ENCODE measurements around the gene SLC7A11. TPM values are rescaled to one million over a fixed set of nuclear protein-coding genes. Genes with fewer than 3 reads are reported as not detected.
"Not testable (repeated sequence)": the region's sequence is repeated elsewhere in the genome, so short reads cannot be mapped to it uniquely, and the experiment has no call there.

SLC7A11 gene
- total RNA-seq, 4 donors from 2014 or later, result under 0.01 to 0.30 (median 0.21) TPM

GRCh38 chr4:138218976-138219375 is 23.2 kb downstream of the SLC7A11 start:
- Histone ChIP-seq H3K9me3 (no peaks in the 10 kb centered on the region), H3K4me3 (no peak overlapping the region), H3K27me3 (no peaks in the 10 kb centered on the region), H3K4me1 (peaks cover 0 to 7% (median 3%) of the 10 kb centered on the region in 4 donors), H3K27ac (no peak overlapping the region), H3K36me3 (no peaks in the 10 kb centered on the region)
- TF ChIP-seq CTCF (IDR thresholded peaks at IDR 0.05) (no peak), POLR2A (IDR thresholded peaks at IDR 0.05) (no peak), EP300 (IDR thresholded peaks at IDR 0.05) (no peak)
- 78% methylated on average over 5 of the region's 5 CpGs for WGBS, 2 donors
- no peak for DNase-seq (ENCODE audit: low spot score in 2 of 2)

GRCh38 chr4:138217567-138217966 is 24.6 kb downstream of the SLC7A11 start:
- H3K4me1 ChIP-seq, result peaks cover 0 to 7% (median 3%) of the 10 kb centered on the region in 4 donors
- H3K27me3 ChIP-seq, result no peaks in the 10 kb centered on the region
- no peaks in the 10 kb centered on the region for H3K36me3 ChIP-seq
- H3K4me3 ChIP-seq, result no peak overlapping the region
- H3K27ac ChIP-seq, result no peak overlapping the region
- no peak for DNase-seq (ENCODE audit: low spot score in 2 of 2)
- TF ChIP-seq CTCF (IDR thresholded peaks at IDR 0.05) (no peak), POLR2A (IDR thresholded peaks at IDR 0.05) (no peak), EP300 (IDR thresholded peaks at IDR 0.05) (no peak)
- 40 to 52% methylated on average over 5 of the region's 5 CpGs for WGBS, 2 donors
- H3K9me3 ChIP-seq, result no peaks in the 10 kb centered on the region

- H3K9me3 ChIP-seq, result no peaks in the 10 kb centered on the region
- H3K4me1 ChIP-seq, result no peaks in the 10 kb centered on the region
- no peaks in the 10 kb centered on the region for H3K36me3 ChIP-seq
- H3K27me3 ChIP-seq, result no peaks in the 10 kb centered on the region
- WGBS, 2 donors, result 36 to 38% methylated on average over 4 of the region's 4 CpGs
- no peak for TF ChIP-seq POLR2A (IDR thresholded peaks at IDR 0.05)
- TF ChIP-seq CTCF (IDR thresholded peaks at IDR 0.05), result no peak
- TF ChIP-seq EP300 (IDR thresholded peaks at IDR 0.05), result no peak
- no peak for DNase-seq (ENCODE audit: low spot score in 2 of 2)
- H3K4me3 ChIP-seq, result no peak overlapping the region
- no peak overlapping the region for H3K27ac ChIP-seq
Observed at GRCh38 chr4:138216272-138216867, 25.8 kb downstream of the SLC7A11 start.

GRCh38 chr4:138210576-138210975 is 31.6 kb downstream of the SLC7A11 start:
- not testable (repeated sequence) for DNase-seq (ENCODE audit: low spot score in 2 of 2); H3K36me3 ChIP-seq; H3K27ac ChIP-seq; H3K4me3 ChIP-seq; H3K4me1 ChIP-seq; H3K9me3 ChIP-seq; H3K27me3 ChIP-seq
- 58 to 72% methylated on average over 2 of the region's 2 CpGs for WGBS, 2 donors

GRCh38 chr4:138209094-138209493 is 33.1 kb downstream of the SLC7A11 start:
- no peaks in the 10 kb centered on the region for H3K27me3 ChIP-seq
- no peak for DNase-seq (ENCODE audit: low spot score in 2 of 2)
- H3K27ac ChIP-seq, result no peak overlapping the region
- peaks cover 0 to 2% (median 0%) of the 10 kb centered on the region in 4 donors for H3K9me3 ChIP-seq
- WGBS, 2 donors, result 97 to 100% methylated on average over 1 of the region's 1 CpG
- H3K4me3 ChIP-seq, result no peak overlapping the region
- TF ChIP-seq CTCF (IDR thresholded peaks at IDR 0.05) (no peak), POLR2A (IDR thresholded peaks at IDR 0.05) (no peak), EP300 (IDR thresholded peaks at IDR 0.05) (no peak)
- no peaks in the 10 kb centered on the region for H3K36me3 ChIP-seq
- no peaks in the 10 kb centered on the region for H3K4me1 ChIP-seq
